Measurements from ENCODE around the gene LARP6.

Gene LARP6

DNA sequence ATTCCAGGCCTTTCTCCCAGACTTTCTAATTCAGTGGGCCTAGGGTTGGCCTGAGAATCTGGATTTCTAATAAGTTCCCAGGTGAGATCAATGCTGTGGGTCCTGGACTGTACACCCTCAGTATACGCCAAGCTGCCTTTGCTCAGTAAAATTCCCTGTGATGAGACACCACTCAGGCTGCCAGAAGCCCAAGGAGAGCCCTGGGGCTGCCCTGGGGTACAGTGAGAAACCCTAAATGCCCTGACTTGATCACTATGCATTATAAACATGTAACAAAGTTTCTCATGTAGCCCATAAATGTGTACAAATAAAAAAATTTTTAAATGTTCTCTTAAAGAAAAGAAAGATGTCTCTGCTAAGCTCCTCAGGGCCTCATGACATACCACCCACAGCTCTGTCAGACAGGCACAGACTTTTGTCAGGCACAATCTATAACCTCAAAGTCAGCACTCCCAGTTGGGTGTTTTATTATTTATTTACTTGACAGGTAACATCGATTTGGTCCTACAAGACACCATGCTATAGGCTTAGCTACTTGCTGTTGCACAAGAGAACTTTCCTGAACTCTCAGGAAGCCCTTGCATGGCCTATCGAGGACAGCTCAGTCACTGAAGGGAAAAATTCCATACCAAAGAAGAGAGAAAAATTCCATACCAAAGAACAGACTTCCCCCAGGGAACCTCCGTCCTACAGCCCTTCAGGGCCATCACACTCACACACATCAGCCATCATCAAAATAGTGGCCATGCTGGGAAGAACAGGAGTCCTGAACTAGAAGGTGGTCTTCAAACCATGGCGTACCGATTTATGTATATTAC lies 22.7 kb downstream of the LARP6 start:
- Histone ChIP-seq H3K36me3 (peaks cover 7% of the 10 kb centered on the region), H3K27me3 (ENCODE audit: insufficient read depth, low read depth, severe bottlenecking) (no peaks in the 10 kb centered on the region), H3K4me3 (ENCODE audit: low read depth, low read length) (no peak overlapping the region), H3K9me3 (ENCODE audit: severe bottlenecking) (no peaks in the 10 kb centered on the region), H3K27ac (no peak overlapping the region)
- TF ChIP-seq, protein P1, sequence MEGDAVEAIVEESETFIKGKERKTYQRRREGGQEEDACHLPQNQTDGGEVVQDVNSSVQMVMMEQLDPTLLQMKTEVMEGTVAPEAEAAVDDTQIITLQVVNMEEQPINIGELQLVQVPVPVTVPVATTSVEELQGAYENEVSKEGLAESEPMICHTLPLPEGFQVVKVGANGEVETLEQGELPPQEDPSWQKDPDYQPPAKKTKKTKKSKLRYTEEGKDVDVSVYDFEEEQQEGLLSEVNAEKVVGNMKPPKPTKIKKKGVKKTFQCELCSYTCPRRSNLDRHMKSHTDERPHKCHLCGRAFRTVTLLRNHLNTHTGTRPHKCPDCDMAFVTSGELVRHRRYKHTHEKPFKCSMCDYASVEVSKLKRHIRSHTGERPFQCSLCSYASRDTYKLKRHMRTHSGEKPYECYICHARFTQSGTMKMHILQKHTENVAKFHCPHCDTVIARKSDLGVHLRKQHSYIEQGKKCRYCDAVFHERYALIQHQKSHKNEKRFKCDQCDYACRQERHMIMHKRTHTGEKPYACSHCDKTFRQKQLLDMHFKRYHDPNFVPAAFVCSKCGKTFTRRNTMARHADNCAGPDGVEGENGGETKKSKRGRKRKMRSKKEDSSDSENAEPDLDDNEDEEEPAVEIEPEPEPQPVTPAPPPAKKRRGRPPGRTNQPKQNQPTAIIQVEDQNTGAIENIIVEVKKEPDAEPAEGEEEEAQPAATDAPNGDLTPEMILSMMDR (IDR thresholded peaks at IDR 0.05; ENCODE audit: low read depth, low read length): no peak
- DNase-seq: no peak

DNA sequence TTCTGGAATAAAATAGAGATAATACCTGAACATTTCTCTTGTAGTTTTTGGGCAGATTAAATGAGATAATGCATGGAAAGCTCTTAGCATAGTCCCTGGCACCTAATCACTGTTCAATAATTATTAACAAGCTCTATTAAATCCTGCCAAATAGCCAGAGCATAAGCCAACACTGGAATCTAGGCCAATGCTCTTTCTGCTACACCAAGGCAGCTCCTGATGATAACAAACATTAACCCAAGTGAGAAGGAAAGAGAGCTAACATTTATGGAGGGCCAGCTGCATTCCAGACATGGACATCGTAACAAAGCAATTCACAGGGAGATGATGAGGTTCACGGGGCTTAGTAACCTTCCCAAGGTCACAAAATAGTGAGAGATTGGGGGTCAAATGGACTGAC lies 23.3 kb downstream of the LARP6 start:
- Histone ChIP-seq H3K27me3 (ENCODE audit: insufficient read depth, low read depth, severe bottlenecking) (no peaks in the 10 kb centered on the region), H3K36me3 (peaks cover 7% of the 10 kb centered on the region), H3K9me3 (ENCODE audit: severe bottlenecking) (no peaks in the 10 kb centered on the region), H3K4me3 (ENCODE audit: low read depth, low read length) (no peak overlapping the region), H3K27ac (no peak overlapping the region)
- DNase-seq: no peak
- TF ChIP-seq, protein P1 (IDR thresholded peaks at IDR 0.05; ENCODE audit: low read depth, low read length): no peak

DNA sequence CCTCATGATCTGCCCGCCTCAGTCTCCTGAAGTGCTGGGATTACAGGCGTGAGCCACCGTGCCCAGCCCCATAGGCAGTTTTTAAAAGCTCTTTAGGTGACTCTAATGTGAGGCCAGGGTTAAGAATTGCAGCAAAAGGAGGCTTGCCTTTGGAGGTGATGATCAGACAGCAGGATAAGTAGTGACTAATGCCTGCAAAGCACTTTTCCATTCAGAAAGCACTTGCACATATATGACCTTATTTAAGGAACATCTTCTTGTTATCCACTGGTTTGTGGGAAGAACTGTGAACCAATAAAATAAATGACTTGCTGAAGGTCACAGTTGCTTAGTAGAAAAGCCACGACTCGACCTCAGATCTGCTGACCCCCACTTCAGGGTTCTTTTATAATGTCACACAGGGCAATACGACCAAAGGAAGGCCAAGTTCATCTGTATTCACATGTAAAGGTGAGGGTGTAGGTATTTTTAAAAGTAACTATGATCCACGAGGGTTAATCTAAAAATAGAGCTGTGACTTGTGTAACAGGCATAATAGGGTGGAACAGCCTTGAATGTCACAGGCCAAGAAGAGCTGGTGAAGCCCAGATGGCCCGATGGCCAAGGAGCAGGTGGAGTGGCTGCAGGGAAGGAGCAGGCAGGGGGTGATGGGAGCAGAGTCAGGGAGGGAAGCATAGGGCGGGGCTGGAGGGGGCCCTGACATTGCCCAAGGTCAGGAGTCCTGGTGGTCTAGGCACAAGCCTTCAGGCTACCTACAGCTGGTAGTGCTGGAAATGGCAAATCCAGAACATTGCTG lies 24.4 kb downstream of the LARP6 start:
- H3K9me3 ChIP-seq (ENCODE audit: severe bottlenecking): no peaks in the 10 kb centered on the region
- no peak overlapping the region for H3K27ac ChIP-seq
- H3K4me3 ChIP-seq (ENCODE audit: low read depth, low read length): no peak overlapping the region
- peaks cover 4% of the 10 kb centered on the region; the same call in 1 of the 2 replicates for H3K36me3 ChIP-seq
- TF ChIP-seq, protein P1 (IDR thresholded peaks at IDR 0.05; ENCODE audit: low read depth, low read length): no peak
- no peaks in the 10 kb centered on the region for H3K27me3 ChIP-seq (ENCODE audit: insufficient read depth, low read depth, severe bottlenecking)
- no peak for DNase-seq

DNA sequence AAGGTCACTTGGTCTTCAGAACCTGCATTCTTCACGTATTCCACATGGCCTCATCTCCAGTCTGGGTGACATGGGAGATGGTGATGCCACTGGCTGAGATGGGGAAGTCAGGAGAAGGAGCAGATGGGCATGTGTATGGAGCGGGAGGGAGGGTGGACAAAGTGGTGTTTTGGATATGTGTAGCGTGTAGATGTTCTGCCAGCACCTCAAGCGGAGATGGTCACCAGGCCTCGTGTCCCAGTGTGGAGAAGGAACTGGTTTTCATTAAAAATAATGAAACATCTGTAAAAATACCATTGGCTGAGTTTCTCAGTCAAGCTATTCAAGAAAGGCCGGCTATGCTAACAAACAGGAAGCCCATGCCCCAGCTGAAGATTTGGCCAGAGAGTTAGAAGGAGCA lies 26.2 kb downstream of the LARP6 start:
- H3K4me3 ChIP-seq (ENCODE audit: low read depth, low read length): no peak overlapping the region
- no peaks in the 10 kb centered on the region for H3K27me3 ChIP-seq (ENCODE audit: insufficient read depth, low read depth, severe bottlenecking)
- H3K36me3 ChIP-seq: no peaks in the 10 kb centered on the region; the same call in 1 of the 2 replicates
- TF ChIP-seq, protein P1 (IDR thresholded peaks at IDR 0.05; ENCODE audit: low read depth, low read length): no peak
- no peak overlapping the region for H3K27ac ChIP-seq
- DNase-seq: no peak
- no peaks in the 10 kb centered on the region for H3K9me3 ChIP-seq (ENCODE audit: severe bottlenecking)

DNA sequence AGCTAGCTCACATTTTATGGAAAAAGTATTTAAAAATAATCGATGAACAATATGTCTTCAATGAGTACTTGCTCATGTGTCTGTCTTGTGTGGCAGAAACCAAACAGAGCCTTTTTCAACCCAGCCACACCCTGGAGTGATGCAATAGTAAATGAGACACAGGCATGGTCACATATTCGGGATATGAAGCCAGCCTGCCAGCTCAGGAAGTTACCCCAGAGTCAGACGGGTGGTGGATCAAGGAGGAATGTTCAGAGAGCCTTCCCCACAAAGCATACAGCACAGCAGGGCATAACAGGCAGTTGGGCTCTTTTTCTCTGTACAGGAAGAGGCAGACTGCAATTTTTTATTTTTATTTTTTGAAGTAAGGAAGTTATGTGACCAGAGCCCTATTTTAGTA lies 27.3 kb downstream of the LARP6 start:
- no peak overlapping the region for H3K4me3 ChIP-seq (ENCODE audit: low read depth, low read length)
- DNase-seq: no peak
- H3K9me3 ChIP-seq (ENCODE audit: severe bottlenecking): no peaks in the 10 kb centered on the region
- H3K27me3 ChIP-seq (ENCODE audit: insufficient read depth, low read depth, severe bottlenecking): no peaks in the 10 kb centered on the region
- H3K36me3 ChIP-seq: no peaks in the 10 kb centered on the region
- TF ChIP-seq, protein P1 (IDR thresholded peaks at IDR 0.05; ENCODE audit: low read depth, low read length): no peak
- H3K27ac ChIP-seq: no peak overlapping the region

All from WERI-Rb-1 (cell line).